GM23338 (cell line): Measurements from ENCODE around the gene HNRNPM. TPM values are rescaled to one million over a fixed set of nuclear protein-coding genes. Genes with fewer than 3 reads are reported as not detected.

Experiments
- ATAC-seq: fragments of 200-7000 bp; cut with Tn5 transposase; 3 replicates; pipeline ENCODE4 v1.9.1; 2020
- DNase-seq: peaks from one replicate; pipeline ENCODE4 v3.0.0-alpha.2; 2015; ENCODE audit warnings: low spot score
- H2AFZ ChIP-seq: fragments of 200-600 bp; sonication (generic); 2 replicates; pipeline ENCODE4 v1.8.0; 2016; ENCODE audit warnings: antibody characterized with exemption, mild to moderate bottlenecking, moderate library complexity
- H3F3A ChIP-seq: fragments of 200-600 bp; sonication (generic); replicated peaks from 2 replicates; pipeline ENCODE4 v1.8.0; 2017; ENCODE audit warnings: antibody characterized with exemption, mixed run types, low read depth
- H3K27ac ChIP-seq: fragments of 200-600 bp; sonication (generic); 2 replicates; pipeline ENCODE4 v1.6.1; 2016; ENCODE audit warnings: low read depth
- H3K27me3 ChIP-seq: fragments of 200-600 bp; sonication (generic); 2 replicates; pipeline ENCODE4 v1.8.0; 2016; ENCODE audit warnings: mild to moderate bottlenecking, mixed run types, moderate library complexity; ENCODE audit not compliant: insufficient read depth
- H3K36me3 ChIP-seq: fragments of 200-600 bp; sonication (generic); 2 replicates; pipeline ENCODE4 v1.8.0; 2016; ENCODE audit warnings: mild to moderate bottlenecking; ENCODE audit not compliant: insufficient read depth
- H3K4me1 ChIP-seq: fragments of 200-600 bp; sonication (generic); 2 replicates; pipeline ENCODE4 v1.8.0; 2016; ENCODE audit warnings: mild to moderate bottlenecking, moderate library complexity; ENCODE audit not compliant: insufficient read depth
- H3K4me2 ChIP-seq: fragments of 200-600 bp; sonication (generic); 2 replicates; pipeline ENCODE4 v1.7.1; 2017; ENCODE audit warnings: mixed run types
- H3K4me3 ChIP-seq: fragments of 200-600 bp; sonication (generic); 2 replicates; pipeline ENCODE4 v1.6.1; 2016; ENCODE audit warnings: mixed run types
- H3K79me2 ChIP-seq: fragments of 200-600 bp; sonication (generic); replicated peaks from 2 replicates; pipeline ENCODE4 v1.8.0; 2017; ENCODE audit warnings: mild to moderate bottlenecking; ENCODE audit not compliant: insufficient read depth
- H3K9me2 ChIP-seq: fragments of 200-600 bp; sonication (generic); 2 replicates; pipeline ENCODE4 v1.8.0; 2017; ENCODE audit not compliant: insufficient read depth
- H4K20me1 ChIP-seq: fragments of 200-600 bp; sonication (generic); replicated peaks from 2 replicates; pipeline ENCODE4 v1.8.0; 2017; ENCODE audit warnings: mild to moderate bottlenecking; ENCODE audit not compliant: insufficient read depth
- H3K27ac Mint-ChIP-seq: 2 replicates; pipeline ENCODE4 v1.8.0; 2020; ENCODE audit warnings: inconsistent platforms, mild to moderate bottlenecking, moderate library complexity, mixed read lengths
- H3K27me3 Mint-ChIP-seq: 3 replicates; pipeline ENCODE4 v1.8.0; 2022; ENCODE audit warnings: low read depth, mild to moderate bottlenecking, moderate library complexity, mixed read lengths, inconsistent platforms; ENCODE audit not compliant: insufficient read depth, poor library complexity
- H3K36me3 Mint-ChIP-seq: 3 replicates; pipeline ENCODE4 v1.8.0; 2021; ENCODE audit warnings: low read depth, mild to moderate bottlenecking, inconsistent platforms, moderate library complexity, mixed read lengths
- H3K4me1 Mint-ChIP-seq: 3 replicates; pipeline ENCODE4 v1.8.0; 2020; ENCODE audit warnings: mild to moderate bottlenecking, inconsistent platforms, mixed read lengths
- H3K4me3 Mint-ChIP-seq: 3 replicates; pipeline ENCODE4 v1.8.0; 2021; ENCODE audit warnings: moderate library complexity, mild to moderate bottlenecking, inconsistent platforms, mixed read lengths
- H3K9me3 Mint-ChIP-seq: 3 replicates; pipeline ENCODE4 v1.8.0; 2020; ENCODE audit warnings: moderate library complexity, mild to moderate bottlenecking, inconsistent platforms, mixed read lengths
- CREB1 ChIP-seq: fragments of 250-450 bp; sonication (Bioruptor Pico); IDR thresholded peaks from 2 replicates; pipeline ENCODE4 v1.5.0; 2020; ENCODE audit warnings: low read depth, mild to moderate bottlenecking, moderate library complexity
- JUNB ChIP-seq: IDR thresholded peaks from one replicate; pipeline ENCODE4 v1.6.1; 2016; ENCODE audit warnings: antibody characterized with exemption; ENCODE audit not compliant: unreplicated experiment
- NANOG ChIP-seq: IDR thresholded peaks from 2 replicates; pipeline ENCODE4 v1.6.1; 2016; ENCODE audit warnings: antibody characterized with exemption, borderline replicate concordance
- POLR2AphosphoS5 ChIP-seq: IDR thresholded peaks from 2 replicates; pipeline ENCODE4 v1.6.1; 2016; ENCODE audit warnings: antibody characterized with exemption, low read depth
- ZNF331 ChIP-seq: fragments of 250-450 bp; sonication (Bioruptor Pico); IDR thresholded peaks from 2 replicates; pipeline ENCODE4 v1.5.0; 2020; ENCODE audit warnings: low read depth, mild to moderate bottlenecking, moderate library complexity
- polyA plus RNA-seq: library from polyadenylated mRNA; unstranded; fragments of >200 nt; fragmentation: Nextera tagmentation; extraction: Ambion mirVana; gene quantifications from 2 replicates; pipeline ENCODE4 v1.2.1, GENCODE V29; 2016
- total RNA-seq: library from RNA; depleted of rRNA; stranded (reverse); fragments of >200 nt; shearing (Covaris generic); gene quantifications from 2 replicates; pipeline ENCODE4 v1.2.3, GENCODE V29; 2014
- TF ChIP-seq, protein P1 (sequence below), 2 experiments: fragments of 200-600 bp in 1 of 2; sonication (generic) in 1 of 2; conservative IDR thresholded peaks; 2 replicates each; pipeline versions ENCODE4 v1.5.1 to v1.6.1; 2016 to 2017; ENCODE audit warnings: antibody characterized with exemption in 2 of 2, low read depth in 2 of 2, mild to moderate bottlenecking in 2 of 2, moderate library complexity in 1 of 2
- TF ChIP-seq, protein P2 (sequence below): IDR thresholded peaks from one replicate; pipeline ENCODE4 v1.6.1; 2018; ENCODE audit warnings: antibody characterized with exemption; ENCODE audit not compliant: unreplicated experiment

Gene HNRNPM
- total and polyA plus RNA-seq, 2 experiments from 2014 or later: 291 to 389 TPM

DNA sequence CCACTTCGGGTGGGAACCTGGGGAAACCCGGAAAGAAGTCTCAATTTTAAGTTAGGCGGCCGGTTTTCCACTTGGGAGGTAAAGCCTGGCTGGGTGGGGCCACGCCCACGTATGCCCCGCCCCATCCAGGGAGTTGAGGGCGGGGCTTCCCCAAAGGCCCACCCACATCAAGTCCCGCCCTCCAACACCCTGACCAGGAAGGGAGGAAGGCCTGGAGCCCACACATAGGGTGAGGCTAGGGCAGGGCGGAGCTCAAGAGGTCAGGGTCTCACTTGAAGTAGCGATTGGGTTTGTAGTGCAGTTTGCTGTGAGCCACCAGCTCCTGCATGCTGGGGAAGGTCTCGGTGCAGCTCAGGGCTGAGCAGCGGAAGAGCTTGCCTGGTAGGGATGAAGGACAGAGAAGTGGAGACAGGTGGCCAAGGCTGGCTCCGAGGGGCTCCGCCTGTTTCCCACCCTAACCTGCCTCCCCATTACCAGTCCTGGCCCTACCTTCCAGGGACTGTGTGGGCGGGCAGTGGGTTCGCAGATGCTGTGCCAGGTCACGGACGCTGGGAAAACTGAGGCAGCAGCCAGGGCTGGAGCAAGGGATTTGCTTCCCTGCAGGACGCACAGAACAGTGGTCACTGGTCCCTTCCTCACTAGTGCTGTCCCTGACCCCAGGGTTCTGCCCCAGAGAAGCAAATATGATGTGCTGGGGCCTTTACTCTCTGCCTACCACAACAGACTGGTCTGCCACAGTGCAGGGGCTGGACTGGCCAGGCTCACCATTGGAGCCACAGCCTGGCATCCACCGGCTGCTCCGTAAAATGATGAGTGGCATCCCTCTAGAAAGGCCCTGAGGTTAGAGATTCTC is 67.6 kb downstream of the HNRNPM start:
- DNase-seq (peak; percentile 85), ATAC-seq (peak; percentile 61)
- no peaks in the 10 kb centered on the region for H4K20me1 ChIP-seq
- H2AFZ ChIP-seq: no peak overlapping the region
- peaks cover 10% of the 10 kb centered on the region; the same call in 2 of the 3 replicates for H3K36me3 Mint-ChIP-seq
- H3K27me3 ChIP-seq: no peaks in the 10 kb centered on the region
- H3K27me3 Mint-ChIP-seq: peaks cover 23% of the 10 kb centered on the region
- peaks cover 9% of the 10 kb centered on the region for H3K4me1 ChIP-seq
- H3K79me2 ChIP-seq: no peaks in the 10 kb centered on the region
- peak overlapping the region; percentile 89; the same call in 1 of the 2 replicates for H3K4me2 ChIP-seq
- peaks cover 20% of the 10 kb centered on the region for H3F3A ChIP-seq
- H3K9me2 ChIP-seq: no peaks in the 10 kb centered on the region
- peak overlapping the region; percentile 99 for H3K27ac ChIP-seq
- no peaks in the 10 kb centered on the region for H3K9me3 Mint-ChIP-seq
- H3K4me3 ChIP-seq: peak overlapping the region; percentile 78; the same call in 1 of the 2 replicates
- peak overlapping the region; percentile 67 for H3K4me3 Mint-ChIP-seq
- TF ChIP-seq CREB1 (CRISPR knock-in tag) (no peak), POLR2AphosphoS5 (peak; percentile 58; the same call in 1 of the 2 replicates)
- H3K36me3 ChIP-seq: no peaks in the 10 kb centered on the region
- peak overlapping the region; percentile 96 for H3K27ac Mint-ChIP-seq
- peaks cover 9% of the 10 kb centered on the region for H3K4me1 Mint-ChIP-seq

DNA sequence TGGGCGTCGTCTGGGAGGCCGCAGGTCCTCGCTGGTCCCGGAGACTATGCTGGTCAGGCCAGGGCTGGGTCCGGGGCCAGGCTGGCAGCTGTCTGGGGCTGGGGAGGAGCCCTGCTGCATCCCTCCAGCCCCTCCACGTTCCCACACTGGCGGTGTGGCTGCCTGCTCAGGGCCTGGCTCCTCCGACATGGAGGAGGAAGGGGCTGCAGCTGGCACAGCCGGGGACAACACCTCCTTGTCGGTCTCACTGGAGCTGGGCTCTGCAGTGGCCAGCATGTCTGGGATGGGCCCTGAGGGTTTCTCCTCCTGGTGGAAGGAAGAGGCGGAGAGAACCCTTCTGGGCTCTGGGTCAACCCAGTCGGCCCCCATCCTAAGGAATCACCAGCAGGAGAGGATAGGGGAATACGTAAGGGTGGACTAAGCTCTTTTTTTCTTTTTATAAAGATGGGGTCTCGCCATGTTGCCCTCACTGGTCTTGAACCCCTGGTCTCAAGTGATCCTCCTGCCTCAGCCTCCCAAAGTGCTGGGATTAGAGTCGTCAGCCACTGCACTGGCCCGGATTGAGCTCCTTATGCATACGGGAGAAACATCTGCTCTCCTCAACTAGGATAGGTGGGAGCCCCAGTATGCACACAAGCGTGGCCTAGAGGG is 68.4 kb downstream of the HNRNPM start:
- peaks cover 20% of the 10 kb centered on the region for H3K27me3 Mint-ChIP-seq
- peak overlapping the region; percentile 93 for H3K4me3 Mint-ChIP-seq
- ATAC-seq (no peak), DNase-seq (no peak)
- Histone ChIP-seq H3K4me1 (peaks cover 9% of the 10 kb centered on the region), H3K27ac (peak overlapping the region; percentile 99), H3K4me2 (peak overlapping the region; percentile 89), H4K20me1 (no peaks in the 10 kb centered on the region), H3F3A (peaks cover 23% of the 10 kb centered on the region), H3K9me2 (no peaks in the 10 kb centered on the region), H3K36me3 (no peaks in the 10 kb centered on the region), H3K27me3 (no peaks in the 10 kb centered on the region), H2AFZ (no peak overlapping the region), H3K4me3 (peak overlapping the region; percentile 78), H3K79me2 (no peaks in the 10 kb centered on the region)
- H3K9me3 Mint-ChIP-seq: no peaks in the 10 kb centered on the region
- peaks cover 10% of the 10 kb centered on the region; the same call in 2 of the 3 replicates for H3K36me3 Mint-ChIP-seq
- peak overlapping the region; percentile 98 for H3K27ac Mint-ChIP-seq
- H3K4me1 Mint-ChIP-seq: peaks cover 13% of the 10 kb centered on the region
- TF ChIP-seq NANOG: no peak
- no peak for TF ChIP-seq JUNB
- 0 out of 2 replicates have a peak, but pooled peaks have one; percentile 12 for TF ChIP-seq ZNF331
- TF ChIP-seq, protein P1, sequence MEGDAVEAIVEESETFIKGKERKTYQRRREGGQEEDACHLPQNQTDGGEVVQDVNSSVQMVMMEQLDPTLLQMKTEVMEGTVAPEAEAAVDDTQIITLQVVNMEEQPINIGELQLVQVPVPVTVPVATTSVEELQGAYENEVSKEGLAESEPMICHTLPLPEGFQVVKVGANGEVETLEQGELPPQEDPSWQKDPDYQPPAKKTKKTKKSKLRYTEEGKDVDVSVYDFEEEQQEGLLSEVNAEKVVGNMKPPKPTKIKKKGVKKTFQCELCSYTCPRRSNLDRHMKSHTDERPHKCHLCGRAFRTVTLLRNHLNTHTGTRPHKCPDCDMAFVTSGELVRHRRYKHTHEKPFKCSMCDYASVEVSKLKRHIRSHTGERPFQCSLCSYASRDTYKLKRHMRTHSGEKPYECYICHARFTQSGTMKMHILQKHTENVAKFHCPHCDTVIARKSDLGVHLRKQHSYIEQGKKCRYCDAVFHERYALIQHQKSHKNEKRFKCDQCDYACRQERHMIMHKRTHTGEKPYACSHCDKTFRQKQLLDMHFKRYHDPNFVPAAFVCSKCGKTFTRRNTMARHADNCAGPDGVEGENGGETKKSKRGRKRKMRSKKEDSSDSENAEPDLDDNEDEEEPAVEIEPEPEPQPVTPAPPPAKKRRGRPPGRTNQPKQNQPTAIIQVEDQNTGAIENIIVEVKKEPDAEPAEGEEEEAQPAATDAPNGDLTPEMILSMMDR (conservative IDR thresholded peaks at IDR 0.05; ENCODE audit: low read depth in 2 of 2): no peak
- TF ChIP-seq, protein P2, sequence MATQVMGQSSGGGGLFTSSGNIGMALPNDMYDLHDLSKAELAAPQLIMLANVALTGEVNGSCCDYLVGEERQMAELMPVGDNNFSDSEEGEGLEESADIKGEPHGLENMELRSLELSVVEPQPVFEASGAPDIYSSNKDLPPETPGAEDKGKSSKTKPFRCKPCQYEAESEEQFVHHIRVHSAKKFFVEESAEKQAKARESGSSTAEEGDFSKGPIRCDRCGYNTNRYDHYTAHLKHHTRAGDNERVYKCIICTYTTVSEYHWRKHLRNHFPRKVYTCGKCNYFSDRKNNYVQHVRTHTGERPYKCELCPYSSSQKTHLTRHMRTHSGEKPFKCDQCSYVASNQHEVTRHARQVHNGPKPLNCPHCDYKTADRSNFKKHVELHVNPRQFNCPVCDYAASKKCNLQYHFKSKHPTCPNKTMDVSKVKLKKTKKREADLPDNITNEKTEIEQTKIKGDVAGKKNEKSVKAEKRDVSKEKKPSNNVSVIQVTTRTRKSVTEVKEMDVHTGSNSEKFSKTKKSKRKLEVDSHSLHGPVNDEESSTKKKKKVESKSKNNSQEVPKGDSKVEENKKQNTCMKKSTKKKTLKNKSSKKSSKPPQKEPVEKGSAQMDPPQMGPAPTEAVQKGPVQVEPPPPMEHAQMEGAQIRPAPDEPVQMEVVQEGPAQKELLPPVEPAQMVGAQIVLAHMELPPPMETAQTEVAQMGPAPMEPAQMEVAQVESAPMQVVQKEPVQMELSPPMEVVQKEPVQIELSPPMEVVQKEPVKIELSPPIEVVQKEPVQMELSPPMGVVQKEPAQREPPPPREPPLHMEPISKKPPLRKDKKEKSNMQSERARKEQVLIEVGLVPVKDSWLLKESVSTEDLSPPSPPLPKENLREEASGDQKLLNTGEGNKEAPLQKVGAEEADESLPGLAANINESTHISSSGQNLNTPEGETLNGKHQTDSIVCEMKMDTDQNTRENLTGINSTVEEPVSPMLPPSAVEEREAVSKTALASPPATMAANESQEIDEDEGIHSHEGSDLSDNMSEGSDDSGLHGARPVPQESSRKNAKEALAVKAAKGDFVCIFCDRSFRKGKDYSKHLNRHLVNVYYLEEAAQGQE: no peak
